ENCODE results near the gene CCNY.

DNA sequence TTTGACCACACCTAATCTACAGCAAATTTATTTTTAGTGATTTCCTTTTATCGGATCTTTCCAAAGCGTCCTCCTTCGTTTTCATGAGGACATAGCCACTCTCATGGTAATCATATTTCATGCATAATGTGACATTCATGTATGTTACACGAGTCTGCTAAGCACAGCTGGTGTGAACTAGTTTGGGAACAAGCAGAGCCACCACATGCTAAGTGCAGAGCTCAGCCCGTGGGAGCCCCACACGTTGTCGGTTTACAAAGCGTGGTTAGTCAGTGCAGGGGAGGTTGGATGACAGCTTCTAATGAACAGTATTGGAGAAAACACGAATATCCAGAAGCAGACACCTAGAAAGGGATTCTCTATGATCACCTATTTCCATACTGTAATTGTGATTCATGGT, 190.4 kb downstream of the CCNY start:
- TF ChIP-seq, protein P1, sequence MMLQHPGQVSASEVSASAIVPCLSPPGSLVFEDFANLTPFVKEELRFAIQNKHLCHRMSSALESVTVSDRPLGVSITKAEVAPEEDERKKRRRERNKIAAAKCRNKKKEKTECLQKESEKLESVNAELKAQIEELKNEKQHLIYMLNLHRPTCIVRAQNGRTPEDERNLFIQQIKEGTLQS (CRISPR knock-in tag; conservative IDR thresholded peaks at IDR 0.05), result no peak
- TF ChIP-seq CREM (CRISPR knock-in tag; IDR thresholded peaks at IDR 0.05), result no peak
- TF ChIP-seq, protein P2, sequence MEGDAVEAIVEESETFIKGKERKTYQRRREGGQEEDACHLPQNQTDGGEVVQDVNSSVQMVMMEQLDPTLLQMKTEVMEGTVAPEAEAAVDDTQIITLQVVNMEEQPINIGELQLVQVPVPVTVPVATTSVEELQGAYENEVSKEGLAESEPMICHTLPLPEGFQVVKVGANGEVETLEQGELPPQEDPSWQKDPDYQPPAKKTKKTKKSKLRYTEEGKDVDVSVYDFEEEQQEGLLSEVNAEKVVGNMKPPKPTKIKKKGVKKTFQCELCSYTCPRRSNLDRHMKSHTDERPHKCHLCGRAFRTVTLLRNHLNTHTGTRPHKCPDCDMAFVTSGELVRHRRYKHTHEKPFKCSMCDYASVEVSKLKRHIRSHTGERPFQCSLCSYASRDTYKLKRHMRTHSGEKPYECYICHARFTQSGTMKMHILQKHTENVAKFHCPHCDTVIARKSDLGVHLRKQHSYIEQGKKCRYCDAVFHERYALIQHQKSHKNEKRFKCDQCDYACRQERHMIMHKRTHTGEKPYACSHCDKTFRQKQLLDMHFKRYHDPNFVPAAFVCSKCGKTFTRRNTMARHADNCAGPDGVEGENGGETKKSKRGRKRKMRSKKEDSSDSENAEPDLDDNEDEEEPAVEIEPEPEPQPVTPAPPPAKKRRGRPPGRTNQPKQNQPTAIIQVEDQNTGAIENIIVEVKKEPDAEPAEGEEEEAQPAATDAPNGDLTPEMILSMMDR (IDR thresholded peaks at IDR 0.05), result no peak
- TF ChIP-seq, protein P3, sequence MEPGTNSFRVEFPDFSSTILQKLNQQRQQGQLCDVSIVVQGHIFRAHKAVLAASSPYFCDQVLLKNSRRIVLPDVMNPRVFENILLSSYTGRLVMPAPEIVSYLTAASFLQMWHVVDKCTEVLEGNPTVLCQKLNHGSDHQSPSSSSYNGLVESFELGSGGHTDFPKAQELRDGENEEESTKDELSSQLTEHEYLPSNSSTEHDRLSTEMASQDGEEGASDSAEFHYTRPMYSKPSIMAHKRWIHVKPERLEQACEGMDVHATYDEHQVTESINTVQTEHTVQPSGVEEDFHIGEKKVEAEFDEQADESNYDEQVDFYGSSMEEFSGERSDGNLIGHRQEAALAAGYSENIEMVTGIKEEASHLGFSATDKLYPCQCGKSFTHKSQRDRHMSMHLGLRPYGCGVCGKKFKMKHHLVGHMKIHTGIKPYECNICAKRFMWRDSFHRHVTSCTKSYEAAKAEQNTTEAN (CRISPR knock-in tag; IDR thresholded peaks at IDR 0.05), result no peak
- TF ChIP-seq ZNF263 (CRISPR knock-in tag; IDR thresholded peaks at IDR 0.05; ENCODE audit: low read depth), result no peak
- no peak for TF ChIP-seq ZNF219 (CRISPR knock-in tag; IDR thresholded peaks at IDR 0.05; ENCODE audit: borderline replicate concordance)
- no peak for TF ChIP-seq JUN (CRISPR knock-in tag; IDR thresholded peaks at IDR 0.05)
- no peak for TF ChIP-seq SP1 (CRISPR knock-in tag; conservative IDR thresholded peaks at IDR 0.05)
- TF ChIP-seq, protein P4, sequence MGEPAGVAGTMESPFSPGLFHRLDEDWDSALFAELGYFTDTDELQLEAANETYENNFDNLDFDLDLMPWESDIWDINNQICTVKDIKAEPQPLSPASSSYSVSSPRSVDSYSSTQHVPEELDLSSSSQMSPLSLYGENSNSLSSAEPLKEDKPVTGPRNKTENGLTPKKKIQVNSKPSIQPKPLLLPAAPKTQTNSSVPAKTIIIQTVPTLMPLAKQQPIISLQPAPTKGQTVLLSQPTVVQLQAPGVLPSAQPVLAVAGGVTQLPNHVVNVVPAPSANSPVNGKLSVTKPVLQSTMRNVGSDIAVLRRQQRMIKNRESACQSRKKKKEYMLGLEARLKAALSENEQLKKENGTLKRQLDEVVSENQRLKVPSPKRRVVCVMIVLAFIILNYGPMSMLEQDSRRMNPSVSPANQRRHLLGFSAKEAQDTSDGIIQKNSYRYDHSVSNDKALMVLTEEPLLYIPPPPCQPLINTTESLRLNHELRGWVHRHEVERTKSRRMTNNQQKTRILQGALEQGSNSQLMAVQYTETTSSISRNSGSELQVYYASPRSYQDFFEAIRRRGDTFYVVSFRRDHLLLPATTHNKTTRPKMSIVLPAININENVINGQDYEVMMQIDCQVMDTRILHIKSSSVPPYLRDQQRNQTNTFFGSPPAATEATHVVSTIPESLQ (CRISPR knock-in tag; IDR thresholded peaks at IDR 0.05), result no peak
- TF ChIP-seq, protein P5, sequence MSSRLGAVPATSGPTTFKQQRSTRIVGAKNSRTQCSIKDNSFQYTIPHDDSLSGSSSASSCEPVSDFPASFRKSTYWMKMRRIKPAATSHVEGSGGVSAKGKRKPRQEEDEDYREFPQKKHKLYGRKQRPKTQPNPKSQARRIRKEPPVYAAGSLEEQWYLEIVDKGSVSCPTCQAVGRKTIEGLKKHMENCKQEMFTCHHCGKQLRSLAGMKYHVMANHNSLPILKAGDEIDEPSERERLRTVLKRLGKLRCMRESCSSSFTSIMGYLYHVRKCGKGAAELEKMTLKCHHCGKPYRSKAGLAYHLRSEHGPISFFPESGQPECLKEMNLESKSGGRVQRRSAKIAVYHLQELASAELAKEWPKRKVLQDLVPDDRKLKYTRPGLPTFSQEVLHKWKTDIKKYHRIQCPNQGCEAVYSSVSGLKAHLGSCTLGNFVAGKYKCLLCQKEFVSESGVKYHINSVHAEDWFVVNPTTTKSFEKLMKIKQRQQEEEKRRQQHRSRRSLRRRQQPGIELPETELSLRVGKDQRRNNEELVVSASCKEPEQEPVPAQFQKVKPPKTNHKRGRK (CRISPR knock-in tag; IDR thresholded peaks at IDR 0.05; ENCODE audit: borderline replicate concordance), result no peak
- no peak for TF ChIP-seq NR2C2 (CRISPR knock-in tag; IDR thresholded peaks at IDR 0.05)

Data from WTC11 (cell line).